ENCODE results near the gene LRIG3. TPM values are rescaled to one million over a fixed set of nuclear protein-coding genes. Genes with fewer than 3 reads are reported as not detected.

Gene LRIG3
- total and polyA plus RNA-seq, 2 of the 8 experiments (the other 6 are each of a cell fraction or from before 2014, with no cell fraction given): 6.5 to 9.1 TPM

DNA sequence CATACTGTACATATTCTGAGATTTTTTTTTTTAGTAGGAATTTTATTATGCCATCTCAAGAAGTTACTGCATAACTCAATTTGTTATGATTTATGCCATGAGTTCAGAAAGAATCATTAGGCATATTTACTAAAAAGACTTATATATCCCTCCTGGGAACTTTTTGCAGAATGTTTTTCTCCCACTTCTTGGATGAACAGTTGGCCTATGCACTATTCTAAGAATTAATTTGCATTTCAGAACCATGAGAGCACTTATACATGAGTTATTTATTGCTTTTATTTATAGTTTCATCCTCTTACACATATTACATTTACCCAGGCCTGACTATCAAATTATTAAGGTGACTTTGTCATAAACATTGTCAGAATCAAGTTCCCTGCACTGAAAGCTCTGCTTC, 6.3 kb upstream of the LRIG3 start (continued):
- TF ChIP-seq CHD7 (IDR thresholded peaks at IDR 0.05; ENCODE audit: insufficient replicate concordance, low read length) (no peak), CHD1 (IDR thresholded peaks at IDR 0.05; ENCODE audit: low read depth, low read length) (no peak), CTBP2 (IDR thresholded peaks at IDR 0.05; ENCODE audit: borderline replicate concordance, insufficient read depth, insufficient read length, low read length) (no peak), SIN3A (conservative IDR thresholded peaks at IDR 0.05 in 1 of 2, IDR thresholded peaks at IDR 0.05 in 1 of 2; ENCODE audit: low read depth in 1 of 2, low read length in 2 of 2) (no peak), GTF2F1 (IDR thresholded peaks at IDR 0.05; ENCODE audit: borderline replicate concordance, low read depth, low read length) (no peak), EP300 (IDR thresholded peaks at IDR 0.05; ENCODE audit: borderline replicate concordance in 1 of 2, low read depth in 2 of 2, low read length in 2 of 2) (no peak), BCL11A (IDR thresholded peaks at IDR 0.05; ENCODE audit: low read depth in 2 of 2, low read length in 2 of 2) (no peak)
- TF ChIP-seq, protein P1, sequence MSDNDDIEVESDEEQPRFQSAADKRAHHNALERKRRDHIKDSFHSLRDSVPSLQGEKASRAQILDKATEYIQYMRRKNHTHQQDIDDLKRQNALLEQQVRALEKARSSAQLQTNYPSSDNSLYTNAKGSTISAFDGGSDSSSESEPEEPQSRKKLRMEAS (IDR thresholded peaks at IDR 0.05): no peak
